ENCODE results near the gene TTC21A.

GRCh38 chr3:39062180-39062579 lies 45.3 kb upstream of the TTC21A start:
- no peak for TF ChIP-seq CTCF (IDR thresholded peaks at IDR 0.05)
- no peak for TF ChIP-seq POLR2A (IDR thresholded peaks at IDR 0.05)
- no peak for TF ChIP-seq EP300 (IDR thresholded peaks at IDR 0.05)
- TF ChIP-seq POLR2AphosphoS5 (IDR thresholded peaks at IDR 0.05) = no peak

All from sigmoid colon (tissue), 4 donors.